H9 (cell line): Measurements from ENCODE around the gene LEFTY1. TPM values are rescaled to one million over a fixed set of nuclear protein-coding genes. Genes with fewer than 3 reads are reported as not detected.

ENCODE experiments used
- DNase-seq: peaks from one replicate; pipeline ENCODE4 v3.0.0-alpha.2; 2017
- H2AFZ ChIP-seq: one replicate; pipeline ENCODE4 v1.6.1; 2013; ENCODE audit warnings: mild to moderate bottlenecking, low read length, control low read depth, moderate library complexity
- H2AK5ac ChIP-seq: 2 replicates; pipeline ENCODE4 v1.6.1; 2013; ENCODE audit warnings: low read length, control low read depth, mixed read lengths; ENCODE audit not compliant: insufficient read length
- H2BK120ac ChIP-seq: one replicate; pipeline ENCODE4 v1.6.1; 2013; ENCODE audit warnings: low read depth, mild to moderate bottlenecking, low read length, control low read depth, inconsistent platforms; ENCODE audit not compliant: poor library complexity, severe bottlenecking
- H2BK12ac ChIP-seq: 2 replicates; pipeline ENCODE4 v1.6.1; 2013; ENCODE audit warnings: low read length, control low read depth, mixed read lengths, low read depth; ENCODE audit not compliant: insufficient read length
- H2BK15ac ChIP-seq: 2 replicates; pipeline ENCODE4 v1.6.1; 2013; ENCODE audit warnings: low read depth, low read length, control low read depth
- H2BK20ac ChIP-seq: one replicate; pipeline ENCODE4 v1.6.1; 2013; ENCODE audit warnings: low read depth, mild to moderate bottlenecking, low read length, control low read depth, inconsistent platforms; ENCODE audit not compliant: poor library complexity, severe bottlenecking
- H2BK5ac ChIP-seq: 2 replicates; pipeline ENCODE4 v1.6.1; 2013; ENCODE audit warnings: low read length, control low read depth, mixed read lengths; ENCODE audit not compliant: insufficient read length
- H3K14ac ChIP-seq: 2 replicates; pipeline ENCODE4 v1.6.1; 2013; ENCODE audit warnings: low read length, control low read depth; ENCODE audit not compliant: insufficient read depth
- H3K18ac ChIP-seq: 2 replicates; pipeline ENCODE4 v1.6.1; 2013; ENCODE audit warnings: low read depth, mild to moderate bottlenecking, mixed read lengths, low read length, control low read depth; ENCODE audit not compliant: insufficient read length
- H3K23ac ChIP-seq: 2 replicates; pipeline ENCODE4 v1.6.1; 2013; ENCODE audit warnings: low read length, control low read depth, mixed read lengths, low read depth; ENCODE audit not compliant: insufficient read length
- H3K23me2 ChIP-seq: 2 replicates; pipeline ENCODE4 v1.6.1; 2013; ENCODE audit warnings: low read depth, mild to moderate bottlenecking, mixed read lengths, low read length, control low read depth; ENCODE audit not compliant: insufficient read length, poor library complexity, severe bottlenecking
- H3K27ac ChIP-seq: 2 replicates; pipeline ENCODE4 v1.5.1; 2013; ENCODE audit warnings: low read length, control low read depth, mixed read lengths, low read depth; ENCODE audit not compliant: insufficient read length
- H3K27me3 ChIP-seq: 2 replicates; pipeline ENCODE4 v1.6.1; 2013; ENCODE audit warnings: low read length, control low read depth, inconsistent platforms; ENCODE audit not compliant: insufficient read depth
- H3K4ac ChIP-seq: 2 replicates; pipeline ENCODE4 v1.6.1; 2013; ENCODE audit warnings: low read depth, mild to moderate bottlenecking, control low read depth, inconsistent platforms, low read length, moderate library complexity
- H3K4me1 ChIP-seq: 2 replicates; pipeline ENCODE4 v1.6.1; 2013; ENCODE audit warnings: low read length, control low read depth, inconsistent platforms; ENCODE audit not compliant: insufficient read depth
- H3K4me2 ChIP-seq: 2 replicates; pipeline ENCODE4 v1.6.1; 2013; ENCODE audit warnings: low read length, control low read depth, mixed read lengths; ENCODE audit not compliant: insufficient read length, insufficient read depth
- H3K56ac ChIP-seq: 2 replicates; pipeline ENCODE4 v1.6.1; 2013; ENCODE audit warnings: low read depth, mild to moderate bottlenecking, mixed read lengths, low read length, control low read depth; ENCODE audit not compliant: insufficient read length
- H3K79me1 ChIP-seq: 2 replicates; pipeline ENCODE4 v1.6.1; 2013; ENCODE audit warnings: low read depth, mild to moderate bottlenecking, moderate library complexity, low read length, control low read depth, inconsistent platforms; ENCODE audit not compliant: insufficient read depth, poor library complexity, severe bottlenecking
- H3K79me2 ChIP-seq: 2 replicates; pipeline ENCODE4 v1.6.1; 2013; ENCODE audit warnings: low read length, control low read depth, inconsistent platforms; ENCODE audit not compliant: insufficient read depth
- H3K9ac ChIP-seq: 2 replicates; pipeline ENCODE4 v1.6.1; 2013; ENCODE audit warnings: low read length, control low read depth, mixed read lengths; ENCODE audit not compliant: insufficient read length; ENCODE audit errors: extremely low read depth
- H3K9me3 ChIP-seq: one replicate; pipeline ENCODE4 v1.6.1; 2013; ENCODE audit warnings: low read depth, low read length, inconsistent platforms; ENCODE audit not compliant: control insufficient read depth
- H3T11ph ChIP-seq: one replicate; pipeline ENCODE4 v1.6.1; 2013; ENCODE audit warnings: mild to moderate bottlenecking, low read length, control low read depth, inconsistent platforms
- H4K20me1 ChIP-seq: one replicate; pipeline ENCODE4 v1.6.1; 2013; ENCODE audit not compliant: control insufficient read depth, insufficient read length, insufficient read depth
- H4K5ac ChIP-seq: 2 replicates; pipeline ENCODE4 v1.6.1; 2013; ENCODE audit warnings: low read depth, mild to moderate bottlenecking, mixed read lengths, low read length, control low read depth; ENCODE audit not compliant: insufficient read length
- H4K8ac ChIP-seq: replicated peaks from 2 replicates; pipeline ENCODE4 v1.6.1; 2013; ENCODE audit warnings: low read length, control low read depth, mixed read lengths, low read depth; ENCODE audit not compliant: insufficient read length
- H4K91ac ChIP-seq: 2 replicates; pipeline ENCODE4 v1.6.1; 2013; ENCODE audit warnings: low read depth, mild to moderate bottlenecking, moderate library complexity, mixed read lengths, low read length, control low read depth; ENCODE audit not compliant: insufficient read length
- H3K27ac Mint-ChIP-seq, 3 experiments: 2 replicates in 2 of 3; 3 replicates in 1 of 3; pipeline ENCODE4 v1.8.0; 2020 to 2021; ENCODE audit warnings: mixed read lengths in 3 of 3, mild to moderate bottlenecking in 1 of 3, moderate library complexity in 1 of 3
- H3K27me3 Mint-ChIP-seq: 2 replicates; pipeline ENCODE4 v1.8.0; 2021; ENCODE audit warnings: low read depth, mild to moderate bottlenecking, moderate library complexity, mixed read lengths
- H3K36me3 Mint-ChIP-seq, 3 experiments: 2 replicates in 2 of 3; 3 replicates in 1 of 3; pipeline ENCODE4 v1.8.0; 2020 to 2021; ENCODE audit warnings: low read depth in 3 of 3, mixed read lengths in 3 of 3; ENCODE audit not compliant: insufficient read depth in 1 of 3
- H3K4me1 Mint-ChIP-seq, 2 experiments: 2 replicates each; pipeline ENCODE4 v1.8.0; 2020; ENCODE audit warnings: mixed read lengths in 2 of 2
- H3K4me3 Mint-ChIP-seq, 2 experiments: 2 replicates in 1 of 2; 3 replicates in 1 of 2; pipeline ENCODE4 v1.8.0; 2020 to 2021; ENCODE audit warnings: mild to moderate bottlenecking in 2 of 2, mixed read lengths in 2 of 2, moderate library complexity in 1 of 2
- H3K9me3 Mint-ChIP-seq, 2 experiments: 2 replicates in 1 of 2; 3 replicates in 1 of 2; pipeline ENCODE4 v1.8.0; 2020; ENCODE audit warnings: mild to moderate bottlenecking in 2 of 2, mixed read lengths in 2 of 2, moderate library complexity in 1 of 2
- WGBS: extraction: QIAGEN DNeasy Blood & Tissue Kit; methylation state at CpG from one replicate; pipeline ENCODE4 v1.1.7; 2013; ENCODE audit warnings: missing lambda C conversion rate, low lambda C conversion rate, mixed read lengths; ENCODE audit not compliant: insufficient read length; ENCODE audit errors: extremely low coverage; 5-methylcytosine and 5-hydroxymethylcytosine counted together
- total RNA-seq: library from RNA; stranded (reverse); gene quantifications from 2 replicates; pipeline ENCODE4 v1.2.1, GENCODE V29; 2021
- TF ChIP-seq, protein P1 (sequence below): fragments of 200-600 bp; sonication (generic); conservative IDR thresholded peaks from 3 replicates; pipeline ENCODE4 v1.8.0; 2021; ENCODE audit warnings: antibody characterized with exemption, mild to moderate bottlenecking

LEFTY1 gene
- total RNA-seq, 1 experiment from 2014 or later = 107 TPM

DNA sequence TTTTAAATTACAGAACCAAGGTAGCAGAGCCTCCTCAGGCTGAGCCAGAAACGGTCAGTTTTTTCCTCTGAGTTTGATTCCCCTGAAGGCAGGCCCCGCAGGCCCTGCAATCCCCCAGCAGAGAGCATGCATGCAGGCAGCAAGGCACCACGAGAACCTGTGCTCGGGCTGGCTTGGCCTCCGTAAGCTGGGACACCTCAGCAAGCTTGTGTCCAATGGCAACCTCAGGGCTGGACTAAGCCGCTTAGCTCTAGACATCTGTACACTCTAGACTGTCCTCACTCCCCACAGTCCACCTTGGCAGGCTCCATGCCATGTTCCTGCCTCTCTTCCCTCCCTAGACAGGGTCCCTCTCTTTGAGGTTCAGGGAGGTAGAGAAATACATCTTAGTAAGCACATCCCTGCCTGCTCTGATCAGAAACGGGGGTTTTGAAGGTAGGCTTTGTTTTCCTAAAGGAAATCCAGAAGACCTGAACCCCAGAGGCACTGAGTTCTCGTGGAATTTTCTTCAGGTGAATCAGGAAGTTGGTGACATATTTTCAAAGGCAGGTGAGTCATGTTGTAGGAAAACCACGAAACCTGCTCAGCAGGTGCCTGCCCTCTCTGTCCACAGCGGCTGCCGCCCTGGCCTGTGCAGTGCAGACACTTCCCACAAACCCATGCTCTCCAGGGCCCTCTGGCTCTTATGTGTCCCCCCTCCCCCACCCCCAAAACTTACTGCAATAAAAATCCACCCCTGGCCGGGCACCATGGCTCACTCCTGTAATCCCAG lies 13.7 kb downstream of the LEFTY1 start:
- WGBS = no CpG with 5 or more reads among the region's 12 CpGs
- H3K4me1 Mint-ChIP-seq = peaks cover 31 to 48% of the 10 kb centered on the region in 2 experiments
- H3K36me3 Mint-ChIP-seq = peaks cover 37 to 78% (median 43%) of the 10 kb centered on the region in 3 experiments; a peak in 6 of 7 replicates
- H3K18ac ChIP-seq = no peak overlapping the region
- no peak overlapping the region for H2AK5ac ChIP-seq
- no peak overlapping the region for H4K91ac ChIP-seq
- H3K27ac ChIP-seq = no peak overlapping the region
- no peak overlapping the region for H3K23ac ChIP-seq
- H2BK15ac ChIP-seq = no peak overlapping the region
- no peak overlapping the region for H2AFZ ChIP-seq
- H3K56ac ChIP-seq = no peak overlapping the region
- peak overlapping the region in 2 of 3 experiments; percentile 51 to 68; a peak in 4 of 7 replicates for H3K27ac Mint-ChIP-seq
- no peak overlapping the region for H3K4ac ChIP-seq
- H3K27me3 ChIP-seq = no peaks in the 10 kb centered on the region
- H3K23me2 ChIP-seq = no peaks in the 10 kb centered on the region
- no peak overlapping the region for H3T11ph ChIP-seq
- H3K14ac ChIP-seq = no peak overlapping the region
- no peak for DNase-seq
- H4K8ac ChIP-seq = no peak overlapping the region
- no peaks in the 10 kb centered on the region for H3K27me3 Mint-ChIP-seq
- no peak overlapping the region for H4K5ac ChIP-seq
- no peak overlapping the region for H2BK12ac ChIP-seq
- no peaks in the 10 kb centered on the region for H3K9me3 ChIP-seq
- no peak overlapping the region for H2BK5ac ChIP-seq
- no peak overlapping the region for H3K4me3 Mint-ChIP-seq
- H4K20me1 ChIP-seq = no peaks in the 10 kb centered on the region
- H2BK20ac ChIP-seq = no peak overlapping the region
- no peaks in the 10 kb centered on the region for H3K79me1 ChIP-seq
- H3K9ac ChIP-seq = no peak overlapping the region
- no peak overlapping the region for H3K4me2 ChIP-seq
- H2BK120ac ChIP-seq = no peak overlapping the region
- peaks cover 5% of the 10 kb centered on the region; the same call in 1 of the 2 replicates for H3K4me1 ChIP-seq
- TF ChIP-seq, protein P1, sequence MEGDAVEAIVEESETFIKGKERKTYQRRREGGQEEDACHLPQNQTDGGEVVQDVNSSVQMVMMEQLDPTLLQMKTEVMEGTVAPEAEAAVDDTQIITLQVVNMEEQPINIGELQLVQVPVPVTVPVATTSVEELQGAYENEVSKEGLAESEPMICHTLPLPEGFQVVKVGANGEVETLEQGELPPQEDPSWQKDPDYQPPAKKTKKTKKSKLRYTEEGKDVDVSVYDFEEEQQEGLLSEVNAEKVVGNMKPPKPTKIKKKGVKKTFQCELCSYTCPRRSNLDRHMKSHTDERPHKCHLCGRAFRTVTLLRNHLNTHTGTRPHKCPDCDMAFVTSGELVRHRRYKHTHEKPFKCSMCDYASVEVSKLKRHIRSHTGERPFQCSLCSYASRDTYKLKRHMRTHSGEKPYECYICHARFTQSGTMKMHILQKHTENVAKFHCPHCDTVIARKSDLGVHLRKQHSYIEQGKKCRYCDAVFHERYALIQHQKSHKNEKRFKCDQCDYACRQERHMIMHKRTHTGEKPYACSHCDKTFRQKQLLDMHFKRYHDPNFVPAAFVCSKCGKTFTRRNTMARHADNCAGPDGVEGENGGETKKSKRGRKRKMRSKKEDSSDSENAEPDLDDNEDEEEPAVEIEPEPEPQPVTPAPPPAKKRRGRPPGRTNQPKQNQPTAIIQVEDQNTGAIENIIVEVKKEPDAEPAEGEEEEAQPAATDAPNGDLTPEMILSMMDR = no peak
- peaks cover 3% of the 10 kb centered on the region; the same call in 1 of the 2 replicates for H3K79me2 ChIP-seq
- H3K9me3 Mint-ChIP-seq = no peaks in the 10 kb centered on the region
